ENCODE data around the gene GID8. TPM values are rescaled to one million over a fixed set of nuclear protein-coding genes. Genes with fewer than 3 reads are reported as not detected.
A peak's percentile ranks its signal among the peaks of the same experiment; 100 is the strongest.

Gene GID8
- total RNA-seq, 2 donors from 2014 or later = 16.8 to 18.7 TPM

- Histone ChIP-seq H3K4me1 (peaks cover 0 to 70% of the 10 kb centered on the region in 2 donors), H3K4me3 (peak overlapping the region in 1 of 2 donors; percentile 7), H3K9me3 (no peaks in the 10 kb centered on the region), H3K27me3 (no peaks in the 10 kb centered on the region), H3K27ac (no peak overlapping the region), H3K36me3 (peaks cover 36% of the 10 kb centered on the region)
- no peak for TF ChIP-seq CTCF (IDR thresholded peaks at IDR 0.05)
- no peak for DNase-seq (ENCODE audit: low spot score)
Measured at GRCh38 chr20:62914970-62915457, 22.9 kb upstream of the GID8 start.

- no peak overlapping the region for H3K27ac ChIP-seq
- no peaks in the 10 kb centered on the region for H3K9me3 ChIP-seq
- H3K4me3 ChIP-seq = no peak overlapping the region
- peaks cover 17% of the 10 kb centered on the region for H3K36me3 ChIP-seq
- H3K27me3 ChIP-seq = no peaks in the 10 kb centered on the region
- peaks cover 0 to 88% of the 10 kb centered on the region in 2 donors for H3K4me1 ChIP-seq
- TF ChIP-seq CTCF (IDR thresholded peaks at IDR 0.05) = no peak
- DNase-seq (ENCODE audit: low spot score) = no peak
Measured at GRCh38 chr20:62916703-62917476, 21.1 kb upstream of the GID8 start.

- Histone ChIP-seq H3K4me1 (peaks cover 0 to 92% of the 10 kb centered on the region in 2 donors), H3K27ac (no peak overlapping the region), H3K27me3 (no peaks in the 10 kb centered on the region), H3K9me3 (no peaks in the 10 kb centered on the region), H3K4me3 (no peak overlapping the region), H3K36me3 (peaks cover 9% of the 10 kb centered on the region)
- DNase-seq (ENCODE audit: low spot score) = no peak
- no peak for TF ChIP-seq CTCF (IDR thresholded peaks at IDR 0.05)
Measured at GRCh38 chr20:62917720-62918119, 20.2 kb upstream of the GID8 start.

- no peak overlapping the region for H3K27ac ChIP-seq
- peaks cover 0 to 92% of the 10 kb centered on the region in 2 donors for H3K4me1 ChIP-seq
- no peak overlapping the region for H3K4me3 ChIP-seq
- H3K9me3 ChIP-seq = no peaks in the 10 kb centered on the region
- no peak for DNase-seq (ENCODE audit: low spot score)
- H3K27me3 ChIP-seq = no peaks in the 10 kb centered on the region
- H3K36me3 ChIP-seq = peaks cover 5% of the 10 kb centered on the region
- TF ChIP-seq CTCF (IDR thresholded peaks at IDR 0.05) = no peak
Measured at GRCh38 chr20:62918147-62918546, 19.8 kb upstream of the GID8 start.

GRCh38 chr20:62918831-62919230 lies 19.1 kb upstream of the GID8 start:
- no peak for TF ChIP-seq CTCF (IDR thresholded peaks at IDR 0.05)
- DNase-seq (ENCODE audit: low spot score) = no peak
- H3K36me3 ChIP-seq = no peaks in the 10 kb centered on the region
- no peak overlapping the region for H3K27ac ChIP-seq
- H3K4me3 ChIP-seq = no peak overlapping the region
- H3K27me3 ChIP-seq = no peaks in the 10 kb centered on the region
- H3K4me1 ChIP-seq = peaks cover 0 to 92% of the 10 kb centered on the region in 2 donors
- no peaks in the 10 kb centered on the region for H3K9me3 ChIP-seq
